Erythroblast (primary cell): ENCODE results near the gene HOXB5.

Experiments
- GATA1 ChIP-seq: IDR thresholded peaks from 2 replicates; pipeline ENCODE4 v1.6.1; 2011; ENCODE audit warnings: low read depth, mild to moderate bottlenecking, control low read depth, low read length, moderate library complexity
- POLR2A ChIP-seq: IDR thresholded peaks from 2 replicates; pipeline ENCODE4 v1.6.1; 2011; ENCODE audit warnings: mild to moderate bottlenecking, low read length

DNA sequence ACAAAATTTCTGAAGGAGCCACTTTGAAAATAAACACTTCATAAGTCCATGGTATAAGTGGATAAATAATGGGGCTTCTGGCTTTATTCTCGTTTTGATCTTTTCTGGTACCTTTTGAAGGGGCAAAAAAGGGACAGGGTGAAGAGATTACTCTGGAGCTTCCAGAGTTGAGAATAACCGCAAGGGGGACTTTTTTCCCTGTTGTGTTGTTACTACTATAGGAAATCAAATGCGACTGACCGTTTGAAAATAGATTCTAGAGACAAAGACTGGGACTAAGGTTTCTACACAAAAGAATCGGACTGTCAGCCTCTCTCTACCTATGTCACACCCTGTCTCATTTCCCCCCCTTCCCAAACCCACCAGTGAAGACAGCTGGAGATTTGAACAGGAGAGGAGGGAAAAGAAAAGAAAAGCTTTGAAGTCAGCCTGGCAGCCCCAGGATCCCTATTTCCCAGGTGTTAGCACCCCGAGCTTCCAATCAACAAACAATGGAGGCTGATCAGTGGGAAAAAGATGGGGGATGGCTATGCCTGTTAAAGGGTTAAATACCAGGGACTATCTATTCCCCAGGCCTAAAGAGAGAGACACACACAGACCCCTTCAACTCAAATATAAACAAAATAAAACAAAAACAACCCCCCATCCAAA lies 23.8 kb downstream of the HOXB5 start:
- TF ChIP-seq POLR2A (no peak), GATA1 (no peak)
